ENCODE results near the gene RAB5B.
A peak's percentile ranks its signal among the peaks of the same experiment; 100 is the strongest.
"Not testable (repeated sequence)": the region's sequence is repeated elsewhere in the genome, so short reads cannot be mapped to it uniquely, and the experiment has no call there.

RAB5B gene

DNA sequence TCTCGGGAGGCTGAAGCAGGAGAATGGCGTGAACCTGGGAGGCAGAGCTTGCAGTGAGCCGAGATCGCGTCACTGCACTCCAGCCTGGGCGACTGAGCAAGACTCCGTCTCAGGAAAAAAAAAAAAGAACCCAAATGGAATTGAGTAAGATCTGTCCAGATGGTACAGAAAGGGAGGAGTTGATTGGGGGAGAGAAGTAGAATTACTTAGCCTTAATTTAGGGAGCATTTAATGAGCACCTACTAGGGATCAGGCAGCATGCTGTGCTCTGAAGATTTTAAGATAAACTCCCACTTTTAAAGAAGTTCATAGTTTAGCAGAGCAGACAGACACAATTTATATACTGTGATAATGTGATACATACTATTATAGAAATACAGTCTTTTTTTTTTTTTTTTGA is 4.5 kb downstream of the RAB5B start:
- FAIRE-seq (no peak), DNase-seq (ENCODE audit: insufficient read length, low spot score) (no peak)
- TF ChIP-seq POU2F2 (IDR thresholded peaks at IDR 0.05; ENCODE audit: low read depth, low read length) (no peak), POLR2A (IDR thresholded peaks at IDR 0.05; ENCODE audit: low read depth, low read length) (no peak), POLR2AphosphoS5 (IDR thresholded peaks at IDR 0.05; ENCODE audit: low read depth, low read length) (no peak), TAF1 (IDR thresholded peaks at IDR 0.05; ENCODE audit: low read depth, low read length) (no peak), PAX5 (IDR thresholded peaks at IDR 0.05; ENCODE audit: insufficient read depth, low read length, severe bottlenecking) (no peak), SPI1 (IDR thresholded peaks at IDR 0.05; ENCODE audit: low read depth, low read length) (no peak)

DNA sequence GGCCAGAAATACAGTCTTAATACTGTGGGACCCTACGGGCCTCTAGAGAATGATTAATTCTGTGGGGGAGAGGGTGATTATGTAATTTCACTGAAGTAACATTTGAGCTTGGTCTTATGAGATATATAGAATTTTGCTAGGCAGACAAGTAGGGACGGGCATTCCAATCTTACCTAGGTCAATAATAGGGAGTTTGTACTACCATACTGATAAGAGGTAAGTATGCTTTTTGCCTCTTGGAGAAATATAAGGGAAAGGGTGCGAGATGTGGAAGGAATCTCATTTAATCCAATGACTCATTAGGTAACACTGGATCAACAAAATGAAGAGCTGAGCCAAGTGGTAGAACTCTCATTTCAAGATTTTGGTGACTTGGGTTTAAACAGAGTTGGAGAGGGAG is 5.2 kb downstream of the RAB5B start:
- DNase-seq (ENCODE audit: insufficient read length, low spot score) (no peak), FAIRE-seq (no peak)
- TF ChIP-seq POLR2A (IDR thresholded peaks at IDR 0.05; ENCODE audit: low read depth, low read length) = no peak
- no peak for TF ChIP-seq SPI1 (IDR thresholded peaks at IDR 0.05; ENCODE audit: low read depth, low read length)
- no peak for TF ChIP-seq TAF1 (IDR thresholded peaks at IDR 0.05; ENCODE audit: low read depth, low read length)
- no peak for TF ChIP-seq POU2F2 (IDR thresholded peaks at IDR 0.05; ENCODE audit: low read depth, low read length)
- TF ChIP-seq PAX5 (IDR thresholded peaks at IDR 0.05; ENCODE audit: insufficient read depth, low read length, severe bottlenecking) = no peak
- TF ChIP-seq POLR2AphosphoS5 (IDR thresholded peaks at IDR 0.05; ENCODE audit: low read depth, low read length) = no peak

GRCh38 chr12:55981882-55982281 is 8.0 kb downstream of the RAB5B start:
- FAIRE-seq; DNase-seq (ENCODE audit: insufficient read length, low spot score): not testable (repeated sequence)

GRCh38 chr12:55982319-55982936 is 8.6 kb downstream of the RAB5B start:
- FAIRE-seq (peak; percentile 79), DNase-seq (ENCODE audit: insufficient read length, low spot score) (peak; percentile 52)
- TF ChIP-seq PAX5 (IDR thresholded peaks at IDR 0.05; ENCODE audit: insufficient read depth, low read length, severe bottlenecking) (peak; percentile 32), TAF1 (IDR thresholded peaks at IDR 0.05; ENCODE audit: low read depth, low read length) (no peak), SPI1 (IDR thresholded peaks at IDR 0.05; ENCODE audit: low read depth, low read length) (0 out of 2 replicates have a peak, but pooled peaks have one; percentile 36)

GRCh38 chr12:55983232-55983842 is 9.5 kb downstream of the RAB5B start:
- TF ChIP-seq TAF1 (IDR thresholded peaks at IDR 0.05; ENCODE audit: low read depth, low read length) = no peak
- TF ChIP-seq POLR2AphosphoS5 (IDR thresholded peaks at IDR 0.05; ENCODE audit: low read depth, low read length) = no peak
- TF ChIP-seq POU2F2 (IDR thresholded peaks at IDR 0.05; ENCODE audit: low read depth, low read length) = no peak
- TF ChIP-seq POLR2A (IDR thresholded peaks at IDR 0.05; ENCODE audit: low read depth, low read length) = no peak
- TF ChIP-seq PAX5 (IDR thresholded peaks at IDR 0.05; ENCODE audit: insufficient read depth, low read length, severe bottlenecking) = no peak
- TF ChIP-seq SPI1 (IDR thresholded peaks at IDR 0.05; ENCODE audit: low read depth, low read length) = no peak
- no peak for DNase-seq (ENCODE audit: insufficient read length, low spot score)
- no peak for FAIRE-seq

- FAIRE-seq = no peak
- no peak for TF ChIP-seq SPI1 (IDR thresholded peaks at IDR 0.05; ENCODE audit: low read depth, low read length)
- TF ChIP-seq POU2F2 (IDR thresholded peaks at IDR 0.05; ENCODE audit: low read depth, low read length) = no peak
- no peak for TF ChIP-seq POLR2AphosphoS5 (IDR thresholded peaks at IDR 0.05; ENCODE audit: low read depth, low read length)
- TF ChIP-seq TAF1 (IDR thresholded peaks at IDR 0.05; ENCODE audit: low read depth, low read length) = no peak
- no peak for TF ChIP-seq PAX5 (IDR thresholded peaks at IDR 0.05; ENCODE audit: insufficient read depth, low read length, severe bottlenecking)
- TF ChIP-seq POLR2A (IDR thresholded peaks at IDR 0.05; ENCODE audit: low read depth, low read length) = no peak
- DNase-seq (ENCODE audit: insufficient read length, low spot score) = no peak
Observed at GRCh38 chr12:55984861-55985260, 11.0 kb downstream of the RAB5B start.

- no peak for TF ChIP-seq POLR2A (IDR thresholded peaks at IDR 0.05; ENCODE audit: low read depth, low read length)
- no peak for TF ChIP-seq POU2F2 (IDR thresholded peaks at IDR 0.05; ENCODE audit: low read depth, low read length)
- TF ChIP-seq TAF1 (IDR thresholded peaks at IDR 0.05; ENCODE audit: low read depth, low read length) = no peak
- no peak for TF ChIP-seq PAX5 (IDR thresholded peaks at IDR 0.05; ENCODE audit: insufficient read depth, low read length, severe bottlenecking)
- no peak for DNase-seq (ENCODE audit: insufficient read length, low spot score)
- no peak for FAIRE-seq
Observed at GRCh38 chr12:55985341-55985740, 11.5 kb downstream of the RAB5B start.

GRCh38 chr12:55985976-55986375 is 12.1 kb downstream of the RAB5B start:
- DNase-seq (ENCODE audit: insufficient read length, low spot score); FAIRE-seq: not testable (repeated sequence)

- TF ChIP-seq PAX5 (IDR thresholded peaks at IDR 0.05; ENCODE audit: insufficient read depth, low read length, severe bottlenecking) = no peak
- DNase-seq (ENCODE audit: insufficient read length, low spot score) (no peak), FAIRE-seq (no peak)
Observed at GRCh38 chr12:55991110-55991509, 17.2 kb downstream of the RAB5B start.

DNA sequence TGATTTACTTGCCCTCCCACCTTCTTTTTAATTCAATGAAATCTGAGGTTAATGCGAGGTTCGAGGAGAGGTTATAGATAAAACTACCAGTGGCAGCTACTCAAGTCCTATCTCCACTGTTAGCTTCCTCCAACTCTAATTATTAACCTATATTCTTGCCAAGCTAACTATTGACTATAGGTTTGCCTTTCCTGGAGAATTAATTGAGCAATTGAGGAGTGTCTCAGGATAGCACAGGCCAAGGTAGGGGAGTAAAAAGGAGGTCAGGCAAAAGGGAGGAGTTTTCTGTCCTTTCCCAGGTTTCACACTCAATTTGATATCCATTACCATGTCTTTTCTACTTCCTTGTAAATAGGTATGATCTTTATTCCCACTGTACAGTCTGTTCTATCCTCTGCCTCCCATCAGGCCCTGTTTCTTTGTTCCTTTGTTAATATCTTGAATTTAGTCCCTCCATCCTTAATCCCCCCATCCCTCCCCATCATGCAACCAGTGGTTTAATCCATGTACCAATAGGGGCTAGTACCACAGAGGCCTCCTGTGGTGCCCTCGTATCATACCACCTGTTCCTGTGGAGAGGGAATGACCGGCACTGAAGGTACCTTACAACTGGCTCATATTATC is 19.5 kb downstream of the RAB5B start:
- FAIRE-seq = no peak
- TF ChIP-seq PAX5 (IDR thresholded peaks at IDR 0.05; ENCODE audit: insufficient read depth, low read length, severe bottlenecking) (no peak), POLR2A (IDR thresholded peaks at IDR 0.05; ENCODE audit: low read depth, low read length) (no peak), POU2F2 (IDR thresholded peaks at IDR 0.05; ENCODE audit: low read depth, low read length) (no peak), POLR2AphosphoS5 (IDR thresholded peaks at IDR 0.05; ENCODE audit: low read depth, low read length) (no peak), TAF1 (IDR thresholded peaks at IDR 0.05; ENCODE audit: low read depth, low read length) (no peak), SPI1 (IDR thresholded peaks at IDR 0.05; ENCODE audit: low read depth, low read length) (no peak)

More for the DNA sequence above, 19.5 kb downstream of the RAB5B start:
- no peak for DNase-seq (ENCODE audit: insufficient read length, low spot score)

Data from GM12891 (cell line).